HepG2 (cell line): ENCODE data around the gene RSBN1. TPM values are rescaled to one million over a fixed set of nuclear protein-coding genes. Genes with fewer than 3 reads are reported as not detected.

Source experiments
- ADNP ChIP-seq: sonication (generic); formaldehyde crosslinking; IDR thresholded peaks from 2 replicates; pipeline ENCODE4 v1.4.0; 2020; ENCODE audit warnings: missing genetic modification reagents
- AHDC1 ChIP-seq: sonication (generic); formaldehyde crosslinking; IDR thresholded peaks from 2 replicates; pipeline ENCODE4 v1.5.1; 2020; ENCODE audit warnings: mild to moderate bottlenecking, missing genetic modification reagents, borderline replicate concordance
- ARID5B ChIP-seq: IDR thresholded peaks from 2 replicates; pipeline ENCODE4 v1.4.0; 2020; ENCODE audit warnings: mild to moderate bottlenecking, missing genetic modification reagents
- ATF3 ChIP-seq: sonication (generic); formaldehyde crosslinking; IDR thresholded peaks from 2 replicates; pipeline ENCODE4 v1.4.0; 2020; ENCODE audit warnings: missing genetic modification reagents
- CEBPB ChIP-seq: IDR thresholded peaks from 2 replicates; pipeline ENCODE4 v1.6.1; 2011; ENCODE audit warnings: low read depth, low read length, improper control_type of control experiment, borderline replicate concordance
- FOSL2 ChIP-seq: sonication (generic); formaldehyde crosslinking; IDR thresholded peaks from 2 replicates; pipeline ENCODE4 v1.4.0; 2020; ENCODE audit warnings: missing genetic modification reagents
- HOMEZ ChIP-seq: IDR thresholded peaks from 2 replicates; pipeline ENCODE4 v1.6.1; 2016; ENCODE audit warnings: low read depth
- POGZ ChIP-seq: sonication (generic); formaldehyde crosslinking; IDR thresholded peaks from 2 replicates; pipeline ENCODE4 v1.4.0; 2020; ENCODE audit warnings: mild to moderate bottlenecking, missing genetic modification reagents
- SYNCRIP ChIP-seq: fragments of 200-400 bp; formaldehyde crosslinking; IDR thresholded peaks from 2 replicates; pipeline ENCODE4 v1.6.1; 2018; ENCODE audit warnings: mild to moderate bottlenecking, low read depth, low read length; ENCODE audit not compliant: insufficient read depth
- TEAD3 ChIP-seq: optimal IDR thresholded peaks from 2 replicates; pipeline ENCODE3; 2016; ENCODE audit warnings: borderline replicate concordance
- ZBTB38 ChIP-seq: sonication (generic); formaldehyde crosslinking; IDR thresholded peaks from 2 replicates; pipeline ENCODE4 v1.5.1; 2020; ENCODE audit warnings: mild to moderate bottlenecking, missing genetic modification reagents
- ZMYM3 ChIP-seq: sonication (generic); formaldehyde crosslinking; IDR thresholded peaks from 2 replicates; pipeline ENCODE4 v1.5.1; 2020; ENCODE audit warnings: mild to moderate bottlenecking, missing genetic modification reagents
- polyA plus RNA-seq, 8 experiments: library from polyadenylated mRNA; depleted of rRNA in 3 of 8; stranded (reverse) in 7 of 8; unstranded in 1 of 8; fragments of >200 nt; fragmentation: Illumina TruSeq in 4 of 8; extraction: Trizol in 4 of 8; gene quantifications; 2 replicates each; pipeline versions ENCODE4 v1.2.1 to v1.2.3, GENCODE V29; 2011 to 2016; ENCODE audit warnings: low read depth in 4 of 8, missing spikeins in 1 of 8, mixed read lengths in 1 of 8; ENCODE audit not compliant: insufficient read depth in 1 of 8
- total RNA-seq, 5 experiments: library from RNA; depleted of rRNA; stranded (reverse); fragments of >200 nt; fragmentation: Illumina TruSeq; extraction: Trizol; gene quantifications; 2 replicates each; pipeline ENCODE4 v1.2.3, GENCODE V29; 2016; ENCODE audit warnings: low read depth in 1 of 5
- TF ChIP-seq, protein P1 (sequence below): sonication (generic); formaldehyde crosslinking; IDR thresholded peaks from 2 replicates; pipeline ENCODE4 v1.5.0; 2020; ENCODE audit warnings: mild to moderate bottlenecking, missing genetic modification reagents

The RSBN1 gene
- total and polyA plus RNA-seq, 2 of the 13 experiments (the other 11 are each of a cell fraction or from before 2014, with no cell fraction given), result 8.3 to 10.4 TPM

GRCh38 chr1:113804421-113805255, 7.6 kb downstream of the RSBN1 start (continued):
- TF ChIP-seq, protein P1, sequence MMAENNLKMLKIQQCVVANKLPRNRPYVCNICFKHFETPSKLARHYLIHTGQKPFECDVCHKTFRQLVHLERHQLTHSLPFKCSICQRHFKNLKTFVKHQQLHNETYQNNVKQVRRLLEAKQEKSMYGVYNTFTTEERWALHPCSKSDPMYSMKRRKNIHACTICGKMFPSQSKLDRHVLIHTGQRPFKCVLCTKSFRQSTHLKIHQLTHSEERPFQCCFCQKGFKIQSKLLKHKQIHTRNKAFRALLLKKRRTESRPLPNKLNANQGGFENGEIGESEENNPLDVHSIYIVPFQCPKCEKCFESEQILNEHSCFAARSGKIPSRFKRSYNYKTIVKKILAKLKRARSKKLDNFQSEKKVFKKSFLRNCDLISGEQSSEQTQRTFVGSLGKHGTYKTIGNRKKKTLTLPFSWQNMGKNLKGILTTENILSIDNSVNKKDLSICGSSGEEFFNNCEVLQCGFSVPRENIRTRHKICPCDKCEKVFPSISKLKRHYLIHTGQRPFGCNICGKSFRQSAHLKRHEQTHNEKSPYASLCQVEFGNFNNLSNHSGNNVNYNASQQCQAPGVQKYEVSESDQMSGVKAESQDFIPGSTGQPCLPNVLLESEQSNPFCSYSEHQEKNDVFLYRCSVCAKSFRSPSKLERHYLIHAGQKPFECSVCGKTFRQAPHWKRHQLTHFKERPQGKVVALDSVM (CRISPR knock-in tag), result peak; percentile 97
- peak; percentile 33; the same call in 1 of the 2 replicates for TF ChIP-seq AHDC1
- peak; percentile 85 for TF ChIP-seq FOSL2 (CRISPR knock-in tag)
- TF ChIP-seq CEBPB, result peak; percentile 54
- peak; percentile 52; the same call in 1 of the 2 replicates for TF ChIP-seq POGZ (CRISPR knock-in tag)
- peak; percentile 60 for TF ChIP-seq TEAD3
- TF ChIP-seq ZBTB38 (CRISPR knock-in tag), result no peak
- TF ChIP-seq ADNP (CRISPR knock-in tag), result 0 out of 2 replicates have a peak, but pooled peaks have one; percentile 32
- TF ChIP-seq SYNCRIP, result no peak
- peak; percentile 72 for TF ChIP-seq ZMYM3 (CRISPR knock-in tag)
- peak; percentile 13; the same call in 1 of the 2 replicates for TF ChIP-seq HOMEZ (CRISPR knock-in tag)
- peak; percentile 48; the same call in 1 of the 2 replicates for TF ChIP-seq ARID5B (CRISPR knock-in tag)
- TF ChIP-seq ATF3, result peak; percentile 73
